ENCODE data around the gene TOMM6.
"Not testable (repeated sequence)": the region's sequence is repeated elsewhere in the genome, so short reads cannot be mapped to it uniquely, and the experiment has no call there.

TOMM6 gene

DNA sequence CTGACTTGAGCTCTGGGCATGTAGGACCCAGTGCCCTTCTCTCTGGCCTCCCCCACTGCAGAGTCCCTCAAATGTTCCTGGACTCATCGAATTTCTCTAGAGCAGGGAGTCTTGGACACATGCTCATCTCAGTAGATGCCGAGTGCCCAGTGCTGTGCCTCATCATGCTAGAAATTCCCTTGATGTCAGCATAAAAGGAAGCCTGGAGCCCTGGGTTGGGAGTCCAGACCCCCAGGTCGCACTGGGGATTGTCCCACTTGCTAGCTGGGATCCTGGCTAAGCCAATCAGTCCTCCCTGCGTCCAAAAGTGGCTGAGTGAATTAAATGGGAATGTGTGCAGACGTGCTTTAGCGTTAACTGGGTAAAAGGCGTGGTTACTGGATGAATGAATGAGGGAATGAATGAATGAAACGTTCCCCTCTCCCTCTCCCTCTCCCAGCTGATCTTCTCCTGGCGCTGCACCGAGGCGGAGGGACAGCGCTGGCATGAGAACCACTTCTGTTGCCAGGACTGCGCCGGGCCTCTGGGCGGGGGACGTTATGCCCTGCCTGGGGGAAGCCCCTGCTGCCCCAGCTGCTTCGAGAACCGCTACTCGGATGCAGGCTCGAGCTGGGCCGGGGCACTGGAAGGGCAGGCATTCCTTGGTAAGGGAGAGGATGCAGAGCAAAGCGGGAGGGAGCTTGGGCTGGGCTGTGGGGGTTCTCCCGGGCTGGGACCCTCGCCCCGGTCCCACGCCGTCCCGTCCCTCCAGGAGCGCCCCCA, 1.6 kb upstream of the TOMM6 start:
- peak; percentile 45 for DNase-seq (ENCODE audit: low spot score)

DNA sequence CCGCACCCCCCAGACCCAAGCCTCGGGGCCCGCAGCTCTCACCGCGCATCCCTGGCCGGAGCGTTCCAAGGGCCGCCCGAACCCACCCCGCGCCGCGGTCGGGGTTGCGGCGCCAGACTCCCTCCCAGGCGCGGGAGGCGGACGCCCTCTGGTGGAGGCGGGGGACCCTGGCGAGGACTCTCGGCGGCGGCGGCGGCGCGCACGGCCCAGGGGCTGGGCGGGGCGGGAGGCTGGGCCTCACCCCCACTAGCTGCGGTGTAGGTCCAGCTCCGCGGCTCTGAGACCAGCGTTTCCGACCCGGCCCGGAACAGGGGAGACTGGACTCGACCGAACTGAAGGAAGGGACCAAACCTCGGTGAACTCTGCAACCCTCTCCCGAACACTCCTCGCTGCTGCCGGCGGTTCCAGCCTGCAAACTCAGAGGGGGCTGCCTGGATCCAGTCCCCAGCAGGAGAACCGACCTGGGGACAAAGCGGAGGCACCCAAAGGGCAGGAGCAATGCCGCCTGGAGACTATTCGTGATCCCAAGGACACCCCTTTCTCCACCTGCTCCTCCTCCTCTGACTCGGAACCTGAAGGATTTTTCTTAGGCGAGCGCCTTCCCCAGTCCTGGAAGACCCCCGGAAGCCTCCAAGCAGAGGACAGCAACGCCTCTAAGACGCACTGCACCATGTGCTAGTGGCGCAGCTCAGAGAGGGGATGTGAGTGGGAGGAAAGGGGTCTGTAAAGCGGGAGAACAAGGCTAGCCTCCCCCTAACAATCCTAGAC, 859 bp upstream of the TOMM6 start:
- DNase-seq (ENCODE audit: low spot score): peak; percentile 96

DNA sequence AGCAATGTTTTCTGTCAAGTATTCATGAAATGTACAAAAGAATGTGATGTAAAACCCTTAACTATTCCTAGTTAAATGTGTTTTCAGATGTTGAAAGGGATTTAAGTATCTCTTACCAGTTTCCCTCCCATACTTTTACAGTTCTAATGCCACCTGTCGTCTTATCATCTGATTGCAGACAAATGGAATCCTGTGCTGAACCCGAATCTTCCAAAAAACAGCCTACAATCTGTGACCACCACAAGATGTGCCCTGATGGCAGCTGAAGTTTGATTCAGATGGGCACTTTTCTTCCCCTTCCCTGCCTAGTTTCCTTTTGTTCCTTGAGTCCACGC, 1.9 kb downstream of the TOMM6 start:
- no peak for DNase-seq (ENCODE audit: low spot score)

DNA sequence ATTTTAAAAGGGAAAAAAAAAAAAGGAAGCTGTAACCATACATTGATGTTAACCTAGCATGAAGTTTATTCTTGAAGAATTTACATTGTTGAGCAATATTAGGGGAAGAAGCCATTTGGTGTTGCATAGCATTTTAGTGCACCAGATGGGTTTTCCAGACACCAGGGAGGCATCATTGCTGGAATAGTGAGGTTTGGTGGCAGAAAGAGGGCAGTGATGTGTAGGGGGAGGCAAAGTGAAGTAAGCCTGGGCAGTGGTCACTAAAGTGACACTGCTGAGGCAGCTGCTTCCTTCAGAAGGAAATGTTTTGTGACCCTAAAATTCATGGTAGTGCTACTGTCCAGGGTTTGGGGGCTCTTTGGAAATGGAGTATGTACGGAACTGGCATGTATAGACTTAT, 2.6 kb downstream of the TOMM6 start:
- DNase-seq (ENCODE audit: low spot score): no peak

DNA sequence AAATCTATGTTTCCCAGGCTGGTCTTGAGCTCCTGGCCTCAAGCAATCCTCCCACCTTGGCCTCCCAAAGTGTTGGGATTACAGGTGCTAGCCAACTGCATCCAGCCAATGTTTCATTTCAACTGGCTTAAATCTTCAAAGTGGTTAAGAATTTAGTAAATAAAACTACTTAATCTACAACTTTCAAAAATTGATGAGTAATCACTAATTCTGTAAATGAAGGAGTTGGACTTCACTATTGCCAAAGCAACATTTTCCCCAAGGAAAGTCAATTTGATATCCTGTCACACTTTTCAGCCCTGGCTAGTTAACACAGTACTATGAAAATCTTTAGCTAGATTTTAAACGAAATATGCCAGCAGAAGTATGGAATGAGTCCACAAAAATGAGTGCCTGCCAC, 3.8 kb downstream of the TOMM6 start:
- DNase-seq (ENCODE audit: low spot score): no peak

DNA sequence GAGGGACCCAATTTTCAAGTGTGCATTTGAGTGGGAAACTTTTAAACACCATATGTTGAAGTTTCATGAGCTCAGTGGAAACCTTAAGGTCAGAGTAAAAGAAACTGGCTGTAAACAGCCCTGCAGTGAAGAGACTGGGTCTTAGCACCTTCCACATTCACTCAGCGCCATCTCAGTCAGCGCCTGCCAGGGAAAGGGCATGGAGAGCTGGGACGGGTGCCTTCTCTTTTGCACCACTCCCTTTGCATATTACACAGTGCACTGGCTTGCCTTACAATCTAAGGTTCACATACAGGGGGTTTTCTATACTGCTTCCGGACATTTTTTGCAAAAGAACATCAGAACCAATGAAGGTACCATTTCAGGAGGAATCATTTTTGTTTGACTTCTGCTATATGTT, 4.5 kb downstream of the TOMM6 start:
- no peak for DNase-seq (ENCODE audit: low spot score)

DNA sequence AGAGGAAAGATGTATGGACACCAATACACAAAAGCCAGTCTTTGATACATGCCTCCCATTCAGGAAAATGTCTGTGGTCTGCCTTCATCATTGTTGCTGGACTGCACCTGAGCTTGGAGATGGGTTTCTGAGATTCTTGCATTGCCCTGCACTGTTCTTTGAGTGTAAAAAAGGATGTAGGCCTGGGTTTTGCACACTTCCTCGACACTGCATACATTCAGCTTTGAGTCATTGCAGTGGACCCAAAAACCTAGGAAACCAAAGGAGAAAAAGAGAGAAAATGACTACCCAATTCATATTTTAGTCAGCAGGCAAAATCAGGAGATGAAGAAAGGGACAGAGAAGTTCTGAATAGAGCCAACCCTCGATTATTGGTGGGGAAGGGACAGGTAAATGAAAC, 9.0 kb downstream of the TOMM6 start:
- no peak for DNase-seq (ENCODE audit: low spot score)

DNA sequence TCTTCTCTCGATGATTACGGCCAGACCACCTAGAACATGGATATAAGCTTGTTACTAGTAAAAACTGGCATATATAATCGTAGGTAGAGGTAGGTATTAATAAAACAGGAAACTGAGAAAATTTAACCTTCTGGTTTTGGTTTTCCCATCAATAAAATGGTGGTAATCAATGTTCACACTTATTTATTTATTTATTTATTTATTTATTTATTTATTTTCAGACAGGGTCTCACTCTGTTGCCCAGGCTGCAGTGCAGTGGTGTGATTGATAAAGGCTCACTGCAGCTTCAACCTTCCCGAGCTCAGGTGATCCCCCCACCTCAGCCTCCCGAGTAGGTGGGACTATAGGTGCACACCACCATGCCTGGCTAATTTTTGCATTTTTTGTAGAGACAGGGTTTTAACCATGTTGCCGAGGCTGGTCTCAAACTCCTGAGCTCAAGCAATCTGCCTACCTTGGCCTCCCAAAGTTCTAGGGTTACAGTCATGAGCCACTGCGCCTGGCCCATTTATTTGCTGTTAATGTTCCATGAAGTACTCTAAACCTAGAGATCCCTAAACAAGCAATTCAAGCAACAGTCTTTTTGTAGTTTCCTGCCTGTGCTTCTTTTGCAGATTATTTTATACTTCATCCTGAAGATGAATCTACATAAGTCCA, 11.5 kb downstream of the TOMM6 start:
- DNase-seq (ENCODE audit: low spot score): no peak

DNA sequence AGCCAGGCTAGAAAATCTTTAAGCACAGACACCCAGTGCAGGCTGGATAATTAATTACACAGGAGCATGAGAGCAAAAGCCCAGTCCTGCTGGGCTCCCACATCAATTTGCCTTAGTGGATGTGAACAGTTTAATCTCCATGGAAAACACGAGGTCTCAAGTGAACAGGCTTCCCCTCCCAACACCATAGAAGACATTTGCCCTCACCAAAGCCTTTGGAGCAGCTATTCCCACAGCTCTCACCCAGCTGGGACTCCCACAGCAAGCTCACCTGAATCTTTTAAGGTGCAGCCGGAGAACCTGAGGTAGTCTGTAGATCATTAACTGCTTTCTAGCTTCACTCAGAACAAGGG, 12.0 kb downstream of the TOMM6 start:
- DNase-seq (ENCODE audit: low spot score): no peak

DNA sequence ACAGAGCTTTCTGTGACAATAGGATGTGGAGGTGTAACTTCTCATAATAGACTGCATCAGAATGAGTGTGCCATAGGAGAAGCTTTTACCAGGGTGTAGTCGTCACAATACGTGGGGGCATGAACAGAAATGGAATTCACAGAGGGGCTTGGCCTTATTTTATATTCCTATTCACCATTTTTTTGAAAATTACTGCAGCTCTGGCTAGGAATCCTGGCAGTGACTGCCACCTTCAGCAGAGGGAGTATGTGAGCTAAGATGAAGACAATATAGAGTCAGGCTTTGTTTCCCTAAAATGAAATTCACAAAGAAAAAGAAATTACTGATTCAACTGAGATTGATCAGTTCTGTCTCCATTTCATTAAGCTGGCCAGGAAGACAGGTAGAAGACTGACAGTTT, 13.9 kb downstream of the TOMM6 start:
- DNase-seq (ENCODE audit: low spot score): peak; percentile 35

DNA sequence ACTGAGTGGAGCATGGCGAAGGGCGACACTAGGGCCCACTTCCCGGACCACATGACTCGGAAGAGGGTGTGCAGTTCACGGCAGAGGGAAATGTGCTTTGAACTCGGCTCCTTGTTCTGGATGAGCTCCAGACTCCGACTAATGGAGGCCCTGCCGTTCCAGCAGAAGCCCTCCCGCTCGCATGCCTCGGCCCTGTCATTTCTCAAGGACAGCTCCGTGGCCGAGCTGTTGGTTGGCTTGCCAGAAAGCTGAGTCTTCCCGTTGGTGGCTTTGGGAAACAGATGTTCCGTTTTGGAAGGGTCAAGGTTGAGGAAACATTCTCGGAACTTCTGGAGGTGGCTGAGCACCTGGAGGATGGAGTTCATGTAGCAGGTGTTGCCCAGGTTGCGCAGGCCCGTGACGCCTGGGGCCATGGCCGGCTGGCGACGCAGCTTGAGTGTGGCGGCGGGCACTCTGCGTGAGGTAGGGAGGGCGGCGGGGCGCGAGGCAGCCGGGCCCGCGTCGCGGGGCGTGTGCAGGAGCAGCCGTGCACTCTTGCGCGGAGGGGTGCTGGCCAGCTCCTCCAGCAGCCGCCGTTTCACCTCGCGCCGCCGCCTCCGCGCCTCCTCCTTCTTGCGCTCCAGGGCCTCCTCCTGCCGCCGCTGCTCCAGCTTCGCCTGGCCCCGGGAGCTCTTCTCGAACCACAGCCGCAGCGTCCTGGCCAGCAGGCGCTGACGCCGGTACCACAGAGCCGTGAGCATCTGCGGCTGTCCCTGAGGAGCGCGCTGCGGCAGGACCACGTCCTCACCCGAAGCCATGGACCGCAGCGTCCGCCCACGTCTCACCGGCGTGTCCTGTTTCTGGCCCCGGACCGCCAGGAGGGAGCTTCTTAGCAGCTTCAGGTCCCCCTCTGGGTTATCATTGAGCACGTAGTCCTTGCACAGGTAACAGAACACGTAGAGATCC, 18.6 kb downstream of the TOMM6 start:
- DNase-seq (ENCODE audit: low spot score): no peak

DNA sequence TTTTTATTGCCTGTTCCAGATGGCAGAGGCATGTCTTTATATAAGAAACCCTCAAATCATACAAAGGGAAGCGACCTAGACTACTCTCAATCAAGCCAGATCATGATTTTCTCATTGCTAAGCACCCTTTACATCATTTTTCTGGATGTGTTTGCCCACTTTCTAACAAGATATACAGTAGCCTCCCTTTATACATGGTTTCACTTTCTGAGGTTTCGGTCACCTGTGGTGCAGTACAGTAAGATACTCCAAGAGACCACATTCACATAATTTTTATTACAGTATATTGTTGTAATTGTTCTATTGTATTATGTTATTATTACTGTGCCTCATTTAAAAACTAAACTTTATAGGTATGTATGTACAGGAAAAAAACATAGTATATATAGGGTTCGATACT, 23.6 kb downstream of the TOMM6 start:
- DNase-seq (ENCODE audit: low spot score): no peak

DNA sequence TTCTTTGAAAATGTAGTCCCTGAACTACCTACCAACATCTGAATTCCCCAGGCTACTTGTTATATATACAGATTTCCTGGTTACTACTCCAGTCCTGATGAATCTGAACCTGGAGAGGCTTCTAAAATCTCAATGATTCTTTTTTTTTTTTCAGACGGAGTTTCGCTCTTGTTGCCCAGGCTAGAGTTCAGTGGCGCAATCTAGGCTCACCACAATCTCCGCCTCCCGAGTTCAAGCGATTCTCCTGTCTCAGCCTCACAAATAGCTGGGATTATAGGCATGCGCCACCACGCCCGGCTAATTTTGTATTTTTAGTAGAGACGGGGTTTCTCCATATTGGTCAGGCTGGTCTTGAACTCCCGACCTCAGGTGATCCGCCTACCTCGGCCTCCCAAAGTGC, 24.5 kb downstream of the TOMM6 start:
- not testable (repeated sequence) for DNase-seq (ENCODE audit: low spot score)

DNA sequence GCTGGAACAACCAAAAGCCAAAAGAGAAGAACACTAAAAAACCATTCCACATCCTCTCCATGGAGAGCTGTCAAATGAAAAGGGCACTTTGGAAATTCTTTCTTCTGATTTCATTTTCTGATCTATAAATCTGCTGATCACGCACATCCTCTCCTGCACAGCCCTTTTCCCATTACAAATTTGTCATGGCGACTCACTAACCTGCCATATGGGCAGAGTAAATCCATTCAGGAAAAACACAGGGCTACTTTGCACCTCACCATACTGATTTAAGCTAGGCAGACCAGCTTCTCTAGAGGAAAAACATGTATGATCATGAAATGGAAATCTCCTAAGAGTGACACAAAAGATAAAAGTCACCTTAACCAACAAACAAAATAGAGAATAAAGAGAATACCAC, 26.0 kb downstream of the TOMM6 start:
- DNase-seq (ENCODE audit: low spot score): no peak

DNA sequence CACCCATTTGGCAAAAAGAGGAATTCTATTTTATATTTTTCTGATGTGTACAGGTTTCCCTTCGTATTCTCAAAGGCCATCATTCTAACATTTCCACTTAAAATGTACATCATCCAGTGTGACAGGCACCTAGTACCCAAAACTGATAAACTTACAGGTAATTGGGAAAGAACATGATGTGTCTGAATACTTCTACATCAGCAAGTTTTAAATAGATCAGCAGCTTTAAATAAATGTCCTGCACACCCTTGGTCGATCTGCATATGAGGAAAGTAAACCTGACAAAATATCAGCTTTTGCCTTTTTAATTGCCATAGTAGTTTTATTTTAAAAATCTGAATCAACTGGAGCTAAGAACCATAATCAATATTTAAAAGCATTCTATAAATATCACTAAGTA, 26.5 kb downstream of the TOMM6 start:
- DNase-seq (ENCODE audit: low spot score): no peak

DNA sequence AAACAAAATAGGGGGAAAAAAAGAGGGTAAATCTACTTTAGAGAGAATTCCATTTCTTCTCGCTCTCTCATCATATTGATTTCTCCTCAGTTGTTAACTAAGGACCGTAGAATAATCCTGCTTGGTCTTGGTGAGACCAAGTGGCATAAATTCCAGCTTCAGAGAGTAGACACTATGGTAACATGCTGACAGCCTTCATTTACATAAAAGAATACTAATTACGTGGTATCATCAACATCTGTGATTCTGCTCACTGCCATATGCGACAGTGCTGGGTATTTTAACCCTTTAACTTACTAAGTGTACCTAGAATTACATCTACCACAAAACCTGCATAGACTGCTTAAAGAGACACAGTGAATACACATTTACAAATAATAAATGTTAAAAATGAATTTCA, 27.1 kb downstream of the TOMM6 start:
- DNase-seq (ENCODE audit: low spot score): no peak

DNA sequence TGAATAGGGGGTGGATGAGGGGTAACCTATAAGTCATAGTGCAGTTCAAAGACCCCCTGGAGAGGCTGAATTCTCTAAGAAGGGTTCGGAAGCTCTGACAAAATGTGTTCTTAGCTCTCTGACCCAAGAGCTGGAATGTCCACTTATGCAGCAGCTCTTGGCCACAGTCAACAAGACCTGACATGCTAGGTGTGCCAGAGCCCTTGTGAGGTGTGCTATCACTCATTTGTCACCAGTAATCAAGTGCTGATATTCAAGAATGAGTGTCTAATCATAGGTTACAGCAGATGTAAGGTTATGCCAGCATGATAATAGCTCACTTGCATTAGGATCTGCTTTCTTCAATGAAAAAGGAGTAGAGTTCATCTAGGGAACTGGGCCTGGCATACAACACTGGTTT, 28.1 kb downstream of the TOMM6 start:
- no peak for DNase-seq (ENCODE audit: low spot score)

DNA sequence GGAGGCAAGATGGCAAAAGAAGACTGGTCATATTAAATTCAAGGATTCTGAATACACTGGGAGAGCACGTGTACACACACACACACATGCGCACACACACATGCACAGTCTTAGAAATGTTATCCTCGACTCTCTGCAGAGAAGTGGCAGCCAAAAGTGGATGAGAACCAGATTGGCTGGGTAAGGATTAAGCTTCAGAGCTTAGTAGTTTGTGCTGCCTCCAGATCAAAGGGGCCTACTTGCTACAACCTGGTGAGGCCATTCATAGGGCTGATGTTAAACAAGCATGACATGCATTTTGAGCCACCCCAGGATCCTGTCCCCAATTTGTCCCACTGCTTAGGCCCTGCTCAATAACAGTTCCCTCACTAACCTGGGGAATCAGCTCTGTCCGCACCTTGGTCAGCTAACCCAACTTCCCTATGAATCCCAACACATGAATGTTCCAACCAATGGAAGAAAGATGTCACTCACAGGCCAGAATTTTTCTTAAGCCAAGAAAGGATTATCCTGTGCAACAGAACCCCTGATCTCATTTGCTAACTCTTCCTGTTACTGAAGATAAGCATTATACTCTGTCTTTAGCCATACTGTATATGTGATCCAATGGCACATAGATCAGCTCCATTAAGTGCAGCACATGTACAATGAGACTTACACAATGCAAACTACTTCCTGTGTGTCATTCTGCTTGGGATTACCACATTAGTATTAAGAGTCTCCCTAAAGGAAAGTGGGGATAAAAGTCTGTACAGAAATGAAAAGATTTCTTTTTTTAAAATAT, 31.0 kb downstream of the TOMM6 start:
- DNase-seq (ENCODE audit: low spot score): no peak

DNA sequence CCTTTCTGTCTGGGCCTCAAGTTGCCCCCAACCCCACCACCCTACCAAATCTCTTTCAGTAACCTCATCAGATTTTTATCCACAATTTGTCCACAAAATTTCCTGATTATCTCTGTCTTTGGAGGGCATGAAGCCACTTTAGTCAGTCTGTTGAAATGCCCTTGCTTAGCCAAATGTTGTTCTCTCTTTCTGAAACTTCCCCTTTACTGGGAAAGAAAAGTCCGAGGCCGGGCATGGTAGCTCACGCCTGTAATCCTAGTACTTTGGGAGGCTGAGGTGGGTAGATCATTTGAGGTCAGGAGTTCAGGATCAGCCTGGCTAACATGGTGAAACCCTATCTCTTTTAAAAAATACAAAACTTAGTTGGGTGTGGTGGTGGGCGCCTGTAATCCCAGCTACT, 33.8 kb downstream of the TOMM6 start:
- DNase-seq (ENCODE audit: low spot score): no peak

DNA sequence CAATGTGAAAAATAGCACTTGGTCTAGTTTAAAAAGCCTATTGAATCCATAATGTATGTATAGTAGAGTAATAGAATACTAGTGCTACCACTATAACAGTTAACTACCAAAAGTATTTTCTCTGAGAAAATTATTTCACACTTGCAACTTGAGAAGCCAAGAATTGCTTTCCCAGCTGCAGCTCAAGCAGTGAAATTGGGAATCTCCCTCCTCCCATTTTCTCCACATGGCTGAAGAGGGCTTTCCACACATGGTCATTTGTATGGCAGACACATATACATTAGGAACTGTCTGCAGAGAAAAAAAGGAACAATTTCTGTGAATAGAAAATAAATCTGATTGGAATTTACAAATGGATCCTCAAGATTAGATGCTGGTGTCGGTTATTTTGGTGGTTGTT, 34.5 kb downstream of the TOMM6 start:
- no peak for DNase-seq (ENCODE audit: low spot score)

DNA sequence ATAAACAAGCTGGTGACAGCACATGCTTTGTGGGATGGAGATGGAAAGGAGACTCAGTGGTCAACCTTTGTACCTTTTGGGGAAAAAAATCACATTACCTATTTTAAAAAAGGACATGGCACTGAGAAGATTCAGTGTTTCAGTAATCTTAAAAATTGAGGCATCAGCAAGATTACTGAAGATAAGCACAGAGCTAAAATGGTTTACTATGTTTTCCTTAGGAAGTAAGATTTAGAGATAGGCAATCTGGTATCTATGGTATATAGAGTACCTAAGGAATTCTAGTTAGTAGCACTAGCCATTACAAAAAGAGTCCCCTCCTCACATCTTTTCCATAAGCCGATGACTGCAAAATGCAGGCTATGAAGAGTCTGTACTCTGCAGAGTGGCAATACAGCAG, 35.7 kb downstream of the TOMM6 start:
- no peak for DNase-seq (ENCODE audit: low spot score)

Data from GM03348 (cell line).